ENCODE results near the gene PPFIA3.
"Not testable (repeated sequence)": the region's sequence is repeated elsewhere in the genome, so short reads cannot be mapped to it uniquely, and the experiment has no call there.

PPFIA3 gene

DNA sequence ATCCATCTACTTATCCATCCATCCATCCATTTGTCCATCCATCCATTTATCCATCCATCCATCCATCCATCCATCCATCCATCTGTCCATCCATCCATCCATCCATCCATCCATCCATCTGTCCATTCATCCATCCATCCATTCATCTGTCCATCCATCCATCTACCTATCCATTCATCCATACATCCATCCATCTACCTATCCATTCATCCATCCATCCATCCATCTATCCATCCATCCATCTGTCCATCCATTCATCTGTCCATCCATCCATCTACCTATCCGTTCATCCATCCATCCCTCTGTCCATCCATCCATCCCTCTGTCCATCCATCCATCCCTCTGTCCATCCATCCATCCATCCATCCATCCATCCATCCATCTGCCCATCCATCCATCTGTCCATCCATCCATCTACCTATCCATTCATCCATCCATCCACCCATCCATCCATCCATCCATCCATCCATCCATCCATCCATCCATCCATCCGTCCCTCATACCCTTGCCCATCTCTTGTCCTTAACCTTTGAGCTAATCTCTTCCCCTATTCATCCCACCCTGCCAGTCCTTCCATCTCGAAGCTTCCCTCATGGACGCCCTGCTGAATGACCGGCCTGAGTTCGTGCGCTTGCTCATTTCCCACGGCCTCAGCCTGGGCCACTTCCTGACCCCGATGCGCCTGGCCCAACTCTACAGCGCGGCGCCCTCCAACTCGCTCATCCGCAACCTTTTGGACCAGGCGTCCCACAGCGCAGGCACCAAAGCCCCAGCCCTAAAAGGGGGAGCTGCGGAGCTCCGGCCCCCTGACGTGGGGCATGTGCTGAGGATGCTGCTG lies 62.9 kb downstream of the PPFIA3 start:
- DNase-seq (ENCODE audit: low read depth), result not testable (repeated sequence)

- no peak for DNase-seq (ENCODE audit: low read depth)
These were observed 63.6 kb downstream of the PPFIA3 start for GRCh38 chr19:49182848-49183375.

DNA sequence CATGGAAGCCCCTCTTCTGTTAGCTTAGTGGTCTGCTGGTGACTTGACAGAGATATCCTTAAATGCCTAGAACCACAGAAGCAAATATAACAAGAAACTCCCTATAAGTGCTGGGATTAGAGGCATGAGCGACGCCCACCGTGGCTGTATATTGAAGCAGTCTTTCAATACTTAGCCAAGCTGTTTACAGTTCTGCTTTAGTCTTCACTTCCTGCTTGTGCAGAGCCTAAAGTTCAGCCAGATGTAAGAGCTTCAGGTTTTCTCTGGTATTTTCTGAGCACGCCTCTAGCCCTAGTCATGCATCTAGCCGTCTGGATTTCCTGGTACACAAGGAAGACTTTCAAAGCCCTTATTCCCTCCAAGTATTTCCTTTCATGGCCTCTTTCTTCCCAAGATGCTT lies 66.8 kb downstream of the PPFIA3 start:
- no peak for DNase-seq (ENCODE audit: low read depth)

DNA sequence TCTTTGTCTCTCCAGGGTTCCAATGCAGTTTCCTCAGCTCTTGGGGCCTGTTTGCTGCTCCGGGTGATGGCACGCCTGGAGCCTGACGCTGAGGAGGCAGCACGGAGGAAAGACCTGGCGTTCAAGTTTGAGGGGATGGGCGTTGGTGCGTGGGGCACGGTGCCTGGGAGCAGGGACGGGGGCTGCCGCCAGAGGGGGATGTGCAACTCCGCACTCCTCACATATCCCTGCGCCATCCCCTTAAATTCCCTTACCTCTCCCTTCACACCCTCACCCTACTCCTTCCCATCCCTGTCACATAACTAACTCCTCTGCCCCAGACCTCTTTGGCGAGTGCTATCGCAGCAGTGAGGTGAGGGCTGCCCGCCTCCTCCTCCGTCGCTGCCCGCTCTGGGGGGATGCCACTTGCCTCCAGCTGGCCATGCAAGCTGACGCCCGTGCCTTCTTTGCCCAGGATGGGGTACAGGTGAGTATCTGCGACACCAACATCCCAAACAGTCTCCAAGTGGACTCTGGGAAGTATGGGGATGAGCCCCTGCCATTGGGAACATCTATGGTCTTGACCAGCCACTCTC lies 69.4 kb downstream of the PPFIA3 start:
- no peak for DNase-seq (ENCODE audit: low read depth)

- no peak for DNase-seq (ENCODE audit: low read depth)
These were observed 69.9 kb downstream of the PPFIA3 start for GRCh38 chr19:49189259-49189658.

GRCh38 chr19:49190781-49191180 lies 71.4 kb downstream of the PPFIA3 start:
- DNase-seq (ENCODE audit: low read depth), result no peak

DNA sequence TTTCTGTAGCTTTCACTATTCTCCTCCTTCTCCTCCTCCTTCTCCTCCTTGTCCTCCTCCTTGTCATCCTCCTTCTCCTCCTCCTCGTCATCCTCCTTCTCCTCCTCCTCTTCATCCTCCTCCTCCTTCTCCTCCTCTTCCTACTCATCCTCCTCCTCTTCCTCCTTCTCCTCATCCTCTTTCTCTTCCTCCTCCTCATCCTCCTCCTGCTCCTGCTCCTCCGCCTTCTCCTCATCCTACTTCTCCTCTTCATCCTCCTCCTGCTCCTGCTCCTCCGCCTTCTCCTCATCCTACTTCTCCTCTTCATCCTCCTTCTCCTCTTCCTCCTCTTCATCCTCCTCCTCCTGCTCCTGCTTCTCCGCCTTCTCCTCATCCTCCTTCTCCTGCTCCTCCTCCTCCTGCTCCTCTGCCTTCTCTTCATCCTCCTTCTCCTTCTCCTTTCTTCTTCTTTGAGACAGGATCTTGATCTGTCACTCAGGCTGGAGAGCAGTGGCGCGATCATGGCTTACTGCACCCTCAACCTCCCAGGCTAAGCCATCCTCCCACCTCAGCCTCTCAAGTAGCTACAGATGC lies 74.6 kb downstream of the PPFIA3 start:
- no peak for DNase-seq (ENCODE audit: low read depth)

- DNase-seq (ENCODE audit: low read depth), result no peak
These were observed 75.1 kb downstream of the PPFIA3 start for GRCh38 chr19:49194408-49194807.

- no peak for DNase-seq (ENCODE audit: low read depth)
These were observed 77.3 kb downstream of the PPFIA3 start for GRCh38 chr19:49196527-49197240.

GRCh38 chr19:49200238-49200862 lies 81.0 kb downstream of the PPFIA3 start:
- DNase-seq (ENCODE audit: low read depth), result no peak
